ENCODE measurements around the gene INS. TPM values are rescaled to one million over a fixed set of nuclear protein-coding genes. Genes with fewer than 3 reads are reported as not detected.

The INS gene
- total and polyA plus RNA-seq, 2 of the 13 experiments (the other 11 are each of a cell fraction or from before 2014, with no cell fraction given) = not detected

- no peak for TF ChIP-seq TOPORS (CRISPR knock-in tag; IDR thresholded peaks at IDR 0.05)
- TF ChIP-seq ZBTB7B (CRISPR knock-in tag; IDR thresholded peaks at IDR 0.05) = no peak
- no peak for TF ChIP-seq ZKSCAN1 (IDR thresholded peaks at IDR 0.05; ENCODE audit: low read length)
- peak; percentile 97 for TF ChIP-seq ZBTB38 (CRISPR knock-in tag; IDR thresholded peaks at IDR 0.05)
- no peak for TF ChIP-seq ZBTB2 (CRISPR knock-in tag; IDR thresholded peaks at IDR 0.05; ENCODE audit: low read depth)
- no peak for TF ChIP-seq ZNF333 (CRISPR knock-in tag; IDR thresholded peaks at IDR 0.05; ENCODE audit: borderline replicate concordance)
- no peak for TF ChIP-seq HNF4A (CRISPR knock-in tag; IDR thresholded peaks at IDR 0.05)
- no peak for TF ChIP-seq HOXA5 (CRISPR knock-in tag; IDR thresholded peaks at IDR 0.05)
- no peak for TF ChIP-seq ZNF652 (CRISPR knock-in tag; IDR thresholded peaks at IDR 0.05; ENCODE audit: borderline replicate concordance, low read depth)
- TF ChIP-seq GABPA (IDR thresholded peaks at IDR 0.05; ENCODE audit: low read depth, low read length) = no peak
- TF ChIP-seq GABPA (CRISPR knock-in tag; IDR thresholded peaks at IDR 0.05; ENCODE audit: low read depth) = no peak
- TF ChIP-seq PPARG (CRISPR knock-in tag; conservative IDR thresholded peaks at IDR 0.05) = no peak
- no peak for TF ChIP-seq TBX3 (IDR thresholded peaks at IDR 0.05; ENCODE audit: borderline replicate concordance)
- peak; percentile 18; the same call in 1 of the 2 replicates for TF ChIP-seq NRL (CRISPR knock-in tag; IDR thresholded peaks at IDR 0.05; ENCODE audit: borderline replicate concordance)
- TF ChIP-seq PBX3 (CRISPR knock-in tag; IDR thresholded peaks at IDR 0.05; ENCODE audit: borderline replicate concordance) = no peak
- TF ChIP-seq MAFK (conservative IDR thresholded peaks at IDR 0.05 in 1 of 2, IDR thresholded peaks at IDR 0.05 in 1 of 2; ENCODE audit: low read length in 2 of 2) = no peak
- no peak for TF ChIP-seq HBP1 (CRISPR knock-in tag; IDR thresholded peaks at IDR 0.05; ENCODE audit: low read depth)
- no peak for TF ChIP-seq U2AF2 (IDR thresholded peaks at IDR 0.05; ENCODE audit: low read depth, low read length)
- no peak for TF ChIP-seq GMEB2 (CRISPR knock-in tag; IDR thresholded peaks at IDR 0.05; ENCODE audit: low read depth)
- no peak for TF ChIP-seq ZBTB21 (CRISPR knock-in tag; IDR thresholded peaks at IDR 0.05)
- no peak for TF ChIP-seq HMG20A (CRISPR knock-in tag; IDR thresholded peaks at IDR 0.05; ENCODE audit: borderline replicate concordance)
- no peak for TF ChIP-seq DNMT1 (CRISPR knock-in tag; IDR thresholded peaks at IDR 0.05)
- TF ChIP-seq PRDM4 (CRISPR knock-in tag; IDR thresholded peaks at IDR 0.05; ENCODE audit: borderline replicate concordance) = no peak
- 0 out of 2 replicates have a peak, but pooled peaks have one; percentile 30 for TF ChIP-seq ZNF768 (CRISPR knock-in tag; IDR thresholded peaks at IDR 0.05)
- TF ChIP-seq SOX5 (CRISPR knock-in tag; IDR thresholded peaks at IDR 0.05; ENCODE audit: borderline replicate concordance) = peak; percentile 23; the same call in 1 of the 2 replicates
These were observed 30.1 kb downstream of the INS start (continued) for GRCh38 chr11:2130881-2131352.

Measured in HepG2 (cell line).